HK-2 (cell line): ENCODE data around the gene TMEM229B.
"Not testable (repeated sequence)": the region's sequence is repeated elsewhere in the genome, so short reads cannot be mapped to it uniquely, and the experiment has no call there.

Experiments used
- DNase-seq: peaks from one replicate; pipeline ENCODE4 v3.0.0-alpha.2; 2018; ENCODE audit not compliant: unreplicated experiment

Gene TMEM229B

GRCh38 chr14:67456732-67457131, 31.8 kb downstream of the TMEM229B start:
- no peak for DNase-seq

GRCh38 chr14:67453575-67454300, 34.8 kb downstream of the TMEM229B start:
- no peak for DNase-seq

- not testable (repeated sequence) for DNase-seq
Observed at GRCh38 chr14:67451667-67452066, 36.9 kb downstream of the TMEM229B start.

- DNase-seq: no peak
Observed at GRCh38 chr14:67449096-67449495, 39.4 kb downstream of the TMEM229B start.

- DNase-seq: no peak
Observed at GRCh38 chr14:67447033-67447381, 41.5 kb downstream of the TMEM229B start.

GRCh38 chr14:67446371-67447032, 42.0 kb downstream of the TMEM229B start:
- DNase-seq: no peak

GRCh38 chr14:67444395-67444794, 44.1 kb downstream of the TMEM229B start:
- no peak for DNase-seq

GRCh38 chr14:67442139-67442906, 46.2 kb downstream of the TMEM229B start:
- DNase-seq: no peak

GRCh38 chr14:67441672-67442071, 46.8 kb downstream of the TMEM229B start:
- no peak for DNase-seq

- DNase-seq: no peak
Observed at GRCh38 chr14:67441256-67441655, 47.3 kb downstream of the TMEM229B start.

- DNase-seq: no peak
Observed at GRCh38 chr14:67440513-67440912, 48.0 kb downstream of the TMEM229B start.

GRCh38 chr14:67438969-67439368, 49.6 kb downstream of the TMEM229B start:
- DNase-seq: no peak

GRCh38 chr14:67436006-67436866, 52.3 kb downstream of the TMEM229B start:
- DNase-seq: no peak

GRCh38 chr14:67435603-67436002, 52.9 kb downstream of the TMEM229B start:
- DNase-seq: no peak

- no peak for DNase-seq
Observed at GRCh38 chr14:67432050-67432564, 56.4 kb downstream of the TMEM229B start.

- no peak for DNase-seq
Observed at GRCh38 chr14:67429510-67430205, 58.9 kb downstream of the TMEM229B start.

- DNase-seq: peak; percentile 22
Observed at GRCh38 chr14:67428501-67429031, 60.0 kb downstream of the TMEM229B start.

GRCh38 chr14:67426983-67427606, 61.4 kb downstream of the TMEM229B start:
- DNase-seq: peak; percentile 70

- DNase-seq: no peak
Observed at GRCh38 chr14:67426161-67426560, 62.4 kb downstream of the TMEM229B start.

GRCh38 chr14:67425608-67426007, 62.9 kb downstream of the TMEM229B start:
- no peak for DNase-seq
